Mucosa of descending colon (tissue), 3 donors: ENCODE data around the gene KIAA0232. TPM values are rescaled to one million over a fixed set of nuclear protein-coding genes. Genes with fewer than 3 reads are reported as not detected.

Experiments used
- ATAC-seq: fragments of 200-7000 bp; cut with Tn5 transposase; one replicate; pipeline ENCODE4 v1.9.1; 2020; ENCODE audit warnings: mild to moderate bottlenecking, moderate library complexity
- DNase-seq, 3 donors: peaks; one replicate each; pipeline ENCODE4 v3.0.0-alpha.2; 2020
- H3K36me3 ChIP-seq: fragments of 200-600 bp; one replicate; pipeline ENCODE4 v1.8.0; 2021; ENCODE audit warnings: low read depth, mild to moderate bottlenecking
- H3K4me1 ChIP-seq: fragments of 200-600 bp; one replicate; pipeline ENCODE4 v1.8.0; 2021; ENCODE audit warnings: low read depth, mild to moderate bottlenecking
- H3K4me3 ChIP-seq: fragments of 200-600 bp; one replicate; pipeline ENCODE4 v1.8.0; 2021; ENCODE audit warnings: mild to moderate bottlenecking
- H3K9me3 ChIP-seq: fragments of 200-600 bp; one replicate; pipeline ENCODE4 v1.8.0; 2021; ENCODE audit warnings: mild to moderate bottlenecking
- intact Hi-C, 2 donors: fragments of 100-400 bp; cut with DNase I in 1 of 2; cut with micrococcal nuclease in 1 of 2; formaldehyde crosslinking; loops; one replicate each; pipeline versions ENCODE4 v1.11.0 to v1.11.1; 2022; cut with DNase I, micrococcal nuclease
- total RNA-seq, 3 donors: library from RNA; stranded (reverse); fragmentation: NEBNext Ultra II Directional in 2 of 3; extraction: Animal tissue kit (Norgen Biotek cat#: 25700) in 2 of 3; gene quantifications; one replicate each; pipeline versions ENCODE4 v1.2.1 to v1.2.4, GENCODE V29; 2021 to 2023
- TF ChIP-seq, protein P1 (sequence below): fragments of 200-600 bp; IDR thresholded peaks from one replicate; pipeline ENCODE4 v1.8.0; 2022; ENCODE audit warnings: antibody characterized with exemption, mild to moderate bottlenecking
- donor health status: DM: no; HTN: no; CAD: no; lungs with moderate emphysema.
- donor health status: DM: no; HTN: no; CAD: no.
- donor health status: DM: no; HTN: yes; CAD: no.

Gene KIAA0232
- total RNA-seq, 3 donors from 2014 or later = 31.5 to 47.4 (median 46.6) TPM

DNA sequence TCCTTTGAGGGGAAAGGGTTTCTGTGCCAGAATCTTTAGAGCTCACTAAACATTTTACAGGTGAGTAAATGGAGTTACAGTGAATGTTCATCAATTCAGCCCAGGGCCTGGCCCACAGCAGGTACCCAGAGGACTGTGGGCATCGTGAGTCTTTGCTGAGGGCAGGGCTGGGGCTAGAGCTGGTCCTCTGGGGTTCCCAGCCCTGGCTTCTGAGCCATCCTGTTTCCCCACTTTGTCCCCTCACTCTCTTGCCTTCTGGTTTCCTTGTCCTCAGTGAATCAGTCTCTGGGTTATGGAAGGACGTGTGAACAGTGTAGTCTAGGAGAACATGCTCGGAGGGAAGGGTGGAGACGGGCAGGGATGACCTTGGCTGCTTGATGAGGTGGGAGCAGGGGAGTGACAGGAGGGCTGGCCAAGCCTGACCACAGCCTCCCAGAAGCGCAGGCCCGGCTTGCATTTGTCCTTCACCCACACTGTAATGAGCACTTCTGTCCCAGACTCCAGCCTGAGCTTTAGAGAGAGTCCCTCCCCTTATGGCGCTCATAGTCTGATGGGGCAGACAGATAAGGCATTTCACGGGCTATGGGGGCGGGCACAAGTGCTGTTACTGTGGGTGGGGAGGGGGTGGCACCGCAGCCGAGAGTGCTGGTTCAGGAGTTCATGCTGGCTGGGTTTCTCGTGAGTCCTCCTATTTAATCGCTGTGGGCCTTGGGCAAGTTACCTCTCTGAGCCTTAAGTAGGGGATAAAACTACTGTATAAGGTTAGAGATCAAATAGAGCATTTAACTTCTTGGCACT, 144.4 kb downstream of the KIAA0232 start:
- peak; percentile 88 for ATAC-seq
- TF ChIP-seq, protein P1, sequence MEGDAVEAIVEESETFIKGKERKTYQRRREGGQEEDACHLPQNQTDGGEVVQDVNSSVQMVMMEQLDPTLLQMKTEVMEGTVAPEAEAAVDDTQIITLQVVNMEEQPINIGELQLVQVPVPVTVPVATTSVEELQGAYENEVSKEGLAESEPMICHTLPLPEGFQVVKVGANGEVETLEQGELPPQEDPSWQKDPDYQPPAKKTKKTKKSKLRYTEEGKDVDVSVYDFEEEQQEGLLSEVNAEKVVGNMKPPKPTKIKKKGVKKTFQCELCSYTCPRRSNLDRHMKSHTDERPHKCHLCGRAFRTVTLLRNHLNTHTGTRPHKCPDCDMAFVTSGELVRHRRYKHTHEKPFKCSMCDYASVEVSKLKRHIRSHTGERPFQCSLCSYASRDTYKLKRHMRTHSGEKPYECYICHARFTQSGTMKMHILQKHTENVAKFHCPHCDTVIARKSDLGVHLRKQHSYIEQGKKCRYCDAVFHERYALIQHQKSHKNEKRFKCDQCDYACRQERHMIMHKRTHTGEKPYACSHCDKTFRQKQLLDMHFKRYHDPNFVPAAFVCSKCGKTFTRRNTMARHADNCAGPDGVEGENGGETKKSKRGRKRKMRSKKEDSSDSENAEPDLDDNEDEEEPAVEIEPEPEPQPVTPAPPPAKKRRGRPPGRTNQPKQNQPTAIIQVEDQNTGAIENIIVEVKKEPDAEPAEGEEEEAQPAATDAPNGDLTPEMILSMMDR = no peak
- Histone ChIP-seq H3K4me3 (no peak overlapping the region), H3K4me1 (peaks cover 52% of the 10 kb centered on the region), H3K36me3 (peaks cover 6% of the 10 kb centered on the region), H3K9me3 (no peaks in the 10 kb centered on the region)
- intact Hi-C loops = no loop called here
- peak; percentile 88 to 93 (median 89) for DNase-seq

DNA sequence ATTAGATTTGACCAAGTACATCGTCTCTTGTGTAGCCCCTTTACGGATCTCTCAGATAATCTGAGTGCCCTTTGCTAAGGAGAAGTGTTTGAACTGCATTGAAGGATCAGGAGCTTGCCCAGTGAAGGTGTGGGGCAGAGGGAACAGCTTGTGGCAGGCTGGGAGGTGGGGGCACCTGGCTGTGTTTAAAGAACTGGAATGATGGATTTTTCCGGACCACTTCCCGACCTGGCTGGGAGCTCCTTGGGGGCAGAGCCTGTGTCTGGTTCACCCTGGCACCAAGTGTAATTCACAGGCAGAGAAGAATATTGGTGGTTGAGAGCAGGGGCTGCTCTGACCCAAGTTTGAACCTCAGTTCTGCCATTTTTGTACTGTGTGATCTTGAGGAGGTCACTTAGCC, 145.6 kb downstream of the KIAA0232 start:
- H3K9me3 ChIP-seq = no peaks in the 10 kb centered on the region
- H3K4me3 ChIP-seq = no peak overlapping the region
- ATAC-seq = no peak
- intact Hi-C loops = no loop called here
- H3K4me1 ChIP-seq = peaks cover 48% of the 10 kb centered on the region
- DNase-seq = no peak
- TF ChIP-seq, protein P1 = no peak
- H3K36me3 ChIP-seq = peaks cover 6% of the 10 kb centered on the region

DNA sequence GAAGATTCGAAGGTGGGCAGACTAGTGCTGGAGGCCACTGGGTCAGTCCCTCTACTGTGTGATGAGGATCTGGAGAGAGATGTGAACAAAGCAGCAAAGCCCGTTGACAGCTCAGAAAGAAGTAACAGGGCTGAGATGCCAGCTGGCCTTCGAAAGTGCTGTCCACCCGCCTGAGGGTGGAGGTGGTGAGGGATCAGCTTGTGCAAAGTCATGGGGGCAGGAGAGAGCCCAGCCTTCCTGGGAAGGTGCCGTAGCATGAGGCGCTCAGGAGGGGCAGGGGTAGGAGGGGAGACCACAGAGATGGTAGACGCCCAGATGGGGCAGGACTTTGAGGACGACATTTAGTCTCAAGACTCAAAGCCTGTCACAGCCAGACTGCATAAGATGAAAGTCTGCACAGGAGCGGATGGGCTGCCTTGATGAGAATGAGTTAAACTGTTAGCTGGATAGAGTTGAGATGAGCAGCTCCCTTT, 146.8 kb downstream of the KIAA0232 start:
- peak in 1 of 3 donors; percentile 52 for DNase-seq
- Histone ChIP-seq H3K4me3 (no peak overlapping the region), H3K36me3 (no peaks in the 10 kb centered on the region), H3K9me3 (no peaks in the 10 kb centered on the region), H3K4me1 (peaks cover 50% of the 10 kb centered on the region)
- TF ChIP-seq, protein P1 = no peak
- peak; percentile 24 for ATAC-seq
- intact Hi-C loops = no loop called here

DNA sequence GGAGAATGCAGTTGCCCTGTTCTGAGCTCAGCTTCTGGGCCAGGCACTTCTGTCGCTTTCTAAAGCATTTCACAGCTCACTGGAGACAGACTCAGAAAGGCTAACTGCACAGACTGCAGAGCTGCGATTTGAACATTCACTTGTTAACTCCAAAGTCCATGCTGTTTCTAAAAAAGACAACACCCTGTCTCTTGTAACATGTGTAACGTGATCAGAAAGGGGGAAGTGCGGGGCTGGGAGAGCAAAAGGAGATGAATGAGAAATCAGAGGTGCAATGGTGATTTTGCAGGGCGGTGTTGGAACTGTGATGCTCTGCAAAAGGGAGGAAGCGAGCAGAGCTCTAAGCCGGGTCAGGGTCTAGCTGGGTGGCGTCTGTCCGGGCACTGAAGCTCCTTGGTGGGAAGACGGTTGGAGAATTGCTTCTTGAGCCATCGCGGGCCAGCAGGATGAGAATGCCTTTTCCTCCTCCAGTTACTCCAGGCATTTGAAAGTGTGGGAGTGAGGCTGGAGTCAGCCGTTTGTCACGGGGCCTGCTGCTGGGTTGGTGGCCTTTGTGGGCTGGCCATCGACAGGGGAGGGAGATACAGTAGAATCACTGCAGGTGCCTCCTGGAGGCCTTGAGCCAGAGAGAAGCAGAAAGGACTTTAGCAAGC, 147.4 kb downstream of the KIAA0232 start:
- Histone ChIP-seq H3K36me3 (no peaks in the 10 kb centered on the region), H3K4me1 (peaks cover 54% of the 10 kb centered on the region), H3K4me3 (no peak overlapping the region), H3K9me3 (no peaks in the 10 kb centered on the region)
- intact Hi-C loops = no loop called here
- peak; percentile 72 for ATAC-seq
- TF ChIP-seq, protein P1 = no peak
- DNase-seq = peak in 1 of 3 donors; percentile 73

DNA sequence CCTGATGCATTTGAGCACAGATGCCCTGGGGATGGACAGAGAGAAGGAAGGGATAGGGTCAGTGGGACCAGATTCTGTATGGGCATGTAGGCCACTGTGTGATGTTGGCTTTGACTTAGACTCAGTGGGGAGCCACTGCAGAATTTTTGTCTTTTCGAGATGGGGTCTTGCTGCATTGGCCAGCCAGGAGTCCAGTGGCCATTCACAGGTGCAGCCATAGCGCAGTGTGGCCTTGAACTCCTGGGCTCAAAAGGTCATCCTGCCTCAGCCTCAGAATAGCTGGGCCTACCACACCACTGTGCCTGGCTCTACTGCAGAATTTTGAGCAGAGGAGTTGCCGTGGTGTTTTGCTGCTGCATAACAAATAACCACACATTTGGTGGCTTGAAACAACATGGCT, 149.9 kb downstream of the KIAA0232 start:
- no peaks in the 10 kb centered on the region for H3K9me3 ChIP-seq
- TF ChIP-seq, protein P1 = no peak
- H3K4me3 ChIP-seq = no peak overlapping the region
- no peaks in the 10 kb centered on the region for H3K36me3 ChIP-seq
- DNase-seq = no peak
- ATAC-seq = no peak
- H3K4me1 ChIP-seq = peaks cover 41% of the 10 kb centered on the region
- intact Hi-C loops = no loop called here
